SK-N-MC (cell line): Measurements from ENCODE around the gene PLEKHA7.

ENCODE experiments used
- EZH2 ChIP-seq: fragments of 200-600 bp; sonication (generic); IDR thresholded peaks from one replicate; pipeline ENCODE4 v1.6.1; 2017; ENCODE audit warnings: antibody characterized with exemption
- FOXP2 ChIP-seq: optimal IDR thresholded peaks from 2 replicates; pipeline ENCODE3; 2011; ENCODE audit warnings: mild to moderate bottlenecking, moderate library complexity; ENCODE audit not compliant: insufficient read depth; ENCODE audit errors: extremely low read length, control extremely low read depth
- POLR2AphosphoS5 ChIP-seq: IDR thresholded peaks from 2 replicates; pipeline ENCODE4 v1.6.1; 2012; ENCODE audit warnings: mild to moderate bottlenecking, low read depth, low read length, borderline replicate concordance

DNA sequence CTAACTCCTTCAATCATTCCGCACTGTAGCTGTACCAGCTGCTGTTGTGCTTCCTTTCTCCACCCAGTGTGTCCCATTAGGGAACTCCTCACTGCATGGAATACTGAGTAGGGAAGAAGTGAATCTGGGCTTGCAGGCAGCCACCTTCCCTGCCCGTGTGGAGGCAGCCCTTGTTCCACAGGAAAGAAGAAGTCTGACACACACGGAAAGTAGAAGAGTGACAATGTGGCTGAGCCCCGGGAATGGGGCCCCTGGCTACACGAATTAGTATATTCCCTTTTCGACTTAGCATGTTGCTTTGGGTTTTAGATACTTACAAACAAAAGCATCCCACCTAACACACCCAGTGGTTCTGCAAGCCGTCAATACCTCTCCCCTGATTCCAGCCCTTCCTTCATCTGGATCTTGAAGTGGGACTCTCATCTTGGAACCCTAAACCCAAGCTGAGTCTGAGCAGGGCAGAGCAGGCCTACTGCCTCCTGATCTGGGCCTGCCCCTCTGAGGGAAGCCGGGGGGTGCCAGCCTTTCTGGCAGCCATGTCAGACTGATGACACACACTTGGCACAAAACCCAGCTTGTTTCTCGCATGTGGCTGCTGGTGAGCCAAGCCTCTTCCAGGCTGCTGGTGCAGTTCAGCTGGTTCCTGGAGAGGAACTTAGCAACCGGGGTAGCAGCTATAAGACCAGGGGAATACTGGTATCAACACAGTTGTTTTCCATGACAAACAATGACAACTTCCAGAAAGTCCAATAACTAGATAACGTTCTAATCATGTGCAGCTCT, 204.1 kb downstream of the PLEKHA7 start:
- no peak for TF ChIP-seq POLR2AphosphoS5
- TF ChIP-seq EZH2, result no peak
- no peak for TF ChIP-seq FOXP2
